GM19452 (cell line): ENCODE results near the gene DGCR2.
"Not testable (repeated sequence)": the region's sequence is repeated elsewhere in the genome, so short reads cannot be mapped to it uniquely, and the experiment has no call there.

Experiments
- ATAC-seq: cut with Tn5 transposase; IDR thresholded peaks from one replicate; pipeline ENCODE4 v1.9.1; 2021; ENCODE audit not compliant: unreplicated experiment

DGCR2 gene, protein sequence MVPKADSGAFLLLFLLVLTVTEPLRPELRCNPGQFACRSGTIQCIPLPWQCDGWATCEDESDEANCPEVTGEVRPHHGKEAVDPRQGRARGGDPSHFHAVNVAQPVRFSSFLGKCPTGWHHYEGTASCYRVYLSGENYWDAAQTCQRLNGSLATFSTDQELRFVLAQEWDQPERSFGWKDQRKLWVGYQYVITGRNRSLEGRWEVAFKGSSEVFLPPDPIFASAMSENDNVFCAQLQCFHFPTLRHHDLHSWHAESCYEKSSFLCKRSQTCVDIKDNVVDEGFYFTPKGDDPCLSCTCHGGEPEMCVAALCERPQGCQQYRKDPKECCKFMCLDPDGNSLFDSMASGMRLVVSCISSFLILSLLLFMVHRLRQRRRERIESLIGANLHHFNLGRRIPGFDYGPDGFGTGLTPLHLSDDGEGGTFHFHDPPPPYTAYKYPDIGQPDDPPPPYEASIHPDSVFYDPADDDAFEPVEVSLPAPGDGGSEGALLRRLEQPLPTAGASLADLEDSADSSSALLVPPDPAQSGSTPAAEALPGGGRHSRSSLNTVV

DNA sequence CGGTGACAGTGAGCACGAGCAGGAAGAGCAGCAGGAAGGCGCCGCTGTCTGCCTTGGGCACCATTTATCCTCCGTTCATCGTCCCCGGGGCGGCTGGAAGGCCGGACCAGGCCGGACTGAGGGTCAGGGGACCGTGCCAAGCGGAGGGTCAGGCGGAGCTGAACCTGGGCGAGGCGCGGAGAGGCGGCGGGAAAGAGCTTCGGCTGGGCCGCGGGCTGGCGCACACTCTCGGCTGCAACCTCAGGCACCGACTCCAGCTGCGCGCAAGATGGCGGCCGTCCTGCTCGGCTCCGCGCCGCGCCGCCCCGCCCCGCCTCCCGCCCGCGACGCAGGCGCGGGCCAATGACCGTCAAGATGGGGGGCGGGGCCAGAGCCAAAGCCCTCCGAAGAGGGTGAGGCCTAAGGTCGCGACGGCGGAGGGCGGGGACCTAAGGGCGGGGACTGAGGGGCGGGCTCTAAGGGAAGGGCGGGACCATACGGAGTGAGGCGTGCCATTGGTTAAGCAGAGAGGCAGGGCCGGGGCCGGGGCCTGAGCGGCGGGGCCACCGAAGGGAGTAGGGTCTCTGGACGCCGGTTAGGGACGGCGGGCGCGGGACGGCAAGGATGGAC is at the start of gene DGCR2:
Gene DGCR2, minus strand, starts transcription at position 270 of the 609 bp plus-strand sequence. Its CDS starts 206 bp downstream, at position 64.
- ATAC-seq = peak; percentile 78

DNA sequence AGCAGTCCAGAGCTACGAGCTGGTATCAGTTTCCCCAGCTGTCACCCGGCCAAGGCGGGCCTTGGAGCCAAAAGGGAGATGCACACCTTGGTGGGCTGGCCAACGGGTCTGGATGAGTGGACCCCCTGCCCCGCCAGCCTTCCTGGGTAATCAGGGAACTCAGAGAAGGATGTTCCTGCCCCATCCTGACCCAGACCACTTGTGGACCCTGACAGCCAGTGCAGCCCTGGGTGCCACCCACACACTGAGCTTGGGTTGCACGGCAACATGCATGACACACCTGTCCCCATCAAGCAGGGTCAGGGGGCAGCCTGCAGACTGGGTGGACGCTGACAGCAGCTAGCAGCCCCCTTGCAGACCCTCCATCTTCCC is 47.7 kb upstream of the DGCR2 start:
- ATAC-seq = no peak

DNA sequence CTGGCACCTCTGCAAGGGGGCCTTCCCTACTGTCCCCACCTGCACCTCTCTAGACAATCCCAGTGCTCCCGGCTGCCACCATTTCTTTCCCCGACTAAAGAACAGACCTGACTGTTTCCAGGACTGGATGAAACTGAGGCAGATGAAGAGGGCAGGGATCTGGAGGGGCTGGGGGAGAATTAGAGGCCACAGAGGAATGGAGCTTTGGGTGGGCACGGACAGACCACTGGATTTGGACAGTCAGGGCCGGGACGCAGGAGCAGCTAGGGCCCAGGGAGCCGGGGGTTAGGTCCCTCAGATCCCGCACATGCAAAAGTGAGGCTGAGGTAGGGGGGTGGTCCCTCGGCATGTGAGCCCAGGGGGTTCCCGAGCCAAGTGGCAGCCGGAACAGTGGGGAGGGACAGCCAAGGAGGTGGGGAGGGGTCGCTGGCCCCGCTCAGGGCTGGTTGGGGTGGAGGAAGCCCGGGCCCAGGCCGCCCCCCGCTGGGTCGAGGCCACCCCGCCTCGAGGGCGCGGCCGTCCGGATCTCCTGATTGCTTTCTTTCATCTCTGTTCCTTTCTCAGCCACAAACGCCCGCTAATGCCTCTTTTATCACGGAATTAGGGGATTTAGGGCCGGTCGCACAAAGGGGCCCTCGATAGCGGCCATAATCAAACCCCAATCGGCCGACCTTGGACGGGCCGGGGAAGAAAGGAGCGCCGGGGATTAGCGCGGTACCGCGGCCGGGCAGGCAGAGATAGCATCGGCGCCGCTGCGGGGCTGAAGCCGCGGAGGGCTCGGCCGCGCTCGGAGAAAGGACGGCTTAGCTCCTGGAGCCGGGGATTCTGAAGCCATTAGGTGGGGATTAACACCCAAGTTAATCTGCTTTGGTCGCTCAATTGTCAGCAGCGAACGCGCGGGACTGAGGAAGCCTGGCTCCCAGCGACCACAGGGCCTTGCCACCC is 47.1 kb upstream of the DGCR2 start:
- ATAC-seq = no peak

DNA sequence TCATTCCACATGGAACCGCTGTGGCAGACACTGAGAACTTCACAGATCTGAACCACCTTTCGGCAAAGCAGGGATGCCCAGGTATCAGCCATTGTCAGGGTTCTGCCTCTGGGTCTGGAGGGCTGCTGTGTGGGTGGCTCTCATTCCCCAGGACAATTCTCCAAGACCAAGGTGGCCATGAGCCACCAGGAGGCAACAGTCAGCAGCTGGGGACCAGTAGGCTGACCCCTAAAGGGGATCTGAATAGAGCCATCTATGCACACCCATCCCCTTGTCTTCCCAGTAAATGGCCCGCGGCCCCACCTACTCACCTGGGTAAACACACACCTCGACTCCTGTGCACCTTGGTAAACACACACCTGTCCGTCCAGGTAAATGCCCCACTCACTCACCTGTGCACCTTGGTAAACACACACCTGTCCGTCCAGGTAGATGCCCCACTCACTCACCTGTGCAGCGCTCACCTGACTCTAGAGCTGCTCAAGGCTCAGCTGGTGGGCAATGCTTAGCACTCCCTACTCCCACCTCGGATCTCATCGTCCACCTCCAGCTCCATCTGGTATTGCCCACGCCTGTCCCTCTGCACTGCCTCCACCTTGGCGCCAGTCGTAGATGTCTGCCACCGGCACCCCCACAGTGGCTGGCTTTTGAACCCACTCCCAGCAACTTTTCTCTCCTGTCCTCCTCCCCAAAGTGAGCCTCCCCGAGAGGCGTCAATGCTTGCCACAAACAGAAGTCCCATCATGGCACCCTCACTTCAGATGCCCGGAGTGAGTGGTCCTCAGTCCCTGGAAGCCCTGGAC is 46.1 kb upstream of the DGCR2 start:
- ATAC-seq = no peak

DNA sequence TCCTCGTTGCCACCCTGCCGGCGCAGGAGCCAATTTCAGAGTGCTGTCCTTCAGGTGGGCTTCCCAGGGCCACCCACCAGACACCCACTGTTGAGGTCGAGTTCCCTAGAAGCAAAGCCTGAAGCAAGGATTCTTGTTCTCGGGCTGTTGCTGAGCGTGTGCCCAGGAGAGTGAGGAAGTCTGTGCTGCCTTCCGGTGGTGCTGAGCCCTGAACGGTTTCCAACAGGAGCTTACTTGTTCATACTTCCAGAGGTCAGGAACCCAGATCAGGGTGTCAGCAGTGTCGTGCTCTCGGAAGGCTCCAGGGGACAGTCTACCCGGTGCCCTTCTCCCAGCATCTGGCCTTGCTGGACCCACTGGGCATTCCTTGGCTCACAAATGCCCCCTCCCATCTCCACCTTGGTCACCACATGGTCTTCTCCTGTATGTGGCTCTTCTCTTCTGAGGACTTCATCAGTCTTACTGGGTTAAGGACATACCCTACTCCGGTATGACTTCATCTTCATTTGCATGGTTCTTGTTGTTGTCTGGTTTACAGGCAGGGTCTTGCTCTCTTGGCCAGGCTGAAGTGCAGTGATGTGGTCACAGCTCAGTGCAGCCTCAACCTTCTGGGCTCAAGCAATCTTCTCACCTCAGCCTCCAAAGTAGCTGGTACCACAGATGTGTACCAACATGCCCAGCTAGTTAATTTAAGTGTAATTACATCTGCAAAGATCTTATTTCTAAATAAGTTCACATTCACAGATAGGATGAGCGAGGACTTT is 45.1 kb upstream of the DGCR2 start:
- ATAC-seq = no peak

DNA sequence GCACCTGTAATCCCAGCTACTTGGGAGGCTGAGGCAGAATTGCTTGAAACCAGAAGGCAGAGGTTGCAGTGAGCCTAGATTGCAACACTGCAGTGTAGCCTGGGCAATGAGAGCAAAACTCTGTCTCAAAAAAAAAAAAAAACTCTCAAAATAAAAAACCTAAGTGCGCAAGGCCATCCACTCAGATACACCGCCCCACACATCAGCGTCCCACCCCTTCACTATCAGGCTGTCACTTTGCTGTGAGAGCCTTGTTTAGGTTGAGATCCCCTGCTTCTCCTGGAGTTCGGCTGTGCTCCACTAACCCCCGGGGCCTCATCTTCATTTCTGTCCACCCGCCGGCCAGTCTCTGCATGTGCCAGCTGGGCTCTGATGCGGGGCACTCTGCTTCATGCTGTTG is 44.2 kb upstream of the DGCR2 start:
- no peak for ATAC-seq

DNA sequence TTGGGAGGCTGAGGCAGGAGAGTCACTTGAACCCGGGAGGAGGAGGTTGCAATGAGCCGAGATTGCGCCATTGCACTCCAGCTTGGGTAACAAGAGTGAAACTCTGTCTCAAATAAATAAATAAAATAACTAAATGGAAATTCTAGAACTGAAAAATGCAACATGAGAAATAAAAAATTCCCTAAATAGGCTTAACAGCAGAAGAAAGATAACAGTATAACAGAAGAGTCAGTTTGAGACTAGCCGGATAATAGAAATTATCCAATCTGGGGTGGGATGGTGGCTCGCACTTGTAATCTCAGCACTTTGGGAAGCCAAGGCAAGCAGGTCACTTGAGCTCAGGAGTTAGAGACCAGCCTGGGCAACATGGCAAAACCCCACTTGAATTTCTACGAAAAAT is 42.2 kb upstream of the DGCR2 start:
- ATAC-seq = no peak

DNA sequence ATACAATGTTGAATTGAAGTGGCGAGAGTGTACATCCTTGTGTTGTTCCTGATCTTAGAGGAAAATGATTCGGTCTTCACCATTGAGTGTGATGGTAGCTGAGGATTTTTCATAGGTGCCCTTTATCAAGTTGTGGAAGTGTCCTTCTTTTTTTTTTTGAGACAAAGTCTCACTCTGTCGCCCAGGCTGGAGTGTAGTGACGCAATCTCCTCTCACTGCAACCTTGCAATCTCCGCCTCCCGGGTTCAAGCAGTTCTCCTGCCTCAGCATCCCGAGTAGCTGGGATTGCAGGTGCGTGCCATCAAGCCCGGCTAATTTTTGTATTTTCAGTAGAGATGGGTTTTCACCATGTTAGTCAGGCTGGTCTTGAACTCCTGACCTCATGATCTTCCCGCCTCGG is 36.4 kb upstream of the DGCR2 start:
- not testable (repeated sequence) for ATAC-seq

DNA sequence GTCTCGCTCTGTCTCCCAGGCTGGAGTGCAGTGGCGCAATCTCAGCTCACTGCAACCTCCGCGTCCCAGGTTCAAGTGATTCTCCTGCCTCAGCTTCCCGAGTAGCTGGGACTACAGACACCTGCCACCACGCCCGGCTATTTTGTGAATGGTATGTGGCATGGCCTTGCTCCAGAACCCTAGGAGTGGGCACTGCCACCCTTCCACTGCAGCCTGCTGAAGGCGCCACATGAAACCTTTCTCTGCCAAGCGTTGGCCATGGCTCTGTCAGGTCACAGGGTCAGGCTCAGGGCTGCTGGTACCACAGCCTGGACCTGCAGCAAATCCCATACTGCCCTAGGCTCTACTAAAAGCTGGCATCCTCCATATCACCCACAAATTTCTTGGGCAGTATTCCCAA is 33.9 kb upstream of the DGCR2 start:
- not testable (repeated sequence) for ATAC-seq

DNA sequence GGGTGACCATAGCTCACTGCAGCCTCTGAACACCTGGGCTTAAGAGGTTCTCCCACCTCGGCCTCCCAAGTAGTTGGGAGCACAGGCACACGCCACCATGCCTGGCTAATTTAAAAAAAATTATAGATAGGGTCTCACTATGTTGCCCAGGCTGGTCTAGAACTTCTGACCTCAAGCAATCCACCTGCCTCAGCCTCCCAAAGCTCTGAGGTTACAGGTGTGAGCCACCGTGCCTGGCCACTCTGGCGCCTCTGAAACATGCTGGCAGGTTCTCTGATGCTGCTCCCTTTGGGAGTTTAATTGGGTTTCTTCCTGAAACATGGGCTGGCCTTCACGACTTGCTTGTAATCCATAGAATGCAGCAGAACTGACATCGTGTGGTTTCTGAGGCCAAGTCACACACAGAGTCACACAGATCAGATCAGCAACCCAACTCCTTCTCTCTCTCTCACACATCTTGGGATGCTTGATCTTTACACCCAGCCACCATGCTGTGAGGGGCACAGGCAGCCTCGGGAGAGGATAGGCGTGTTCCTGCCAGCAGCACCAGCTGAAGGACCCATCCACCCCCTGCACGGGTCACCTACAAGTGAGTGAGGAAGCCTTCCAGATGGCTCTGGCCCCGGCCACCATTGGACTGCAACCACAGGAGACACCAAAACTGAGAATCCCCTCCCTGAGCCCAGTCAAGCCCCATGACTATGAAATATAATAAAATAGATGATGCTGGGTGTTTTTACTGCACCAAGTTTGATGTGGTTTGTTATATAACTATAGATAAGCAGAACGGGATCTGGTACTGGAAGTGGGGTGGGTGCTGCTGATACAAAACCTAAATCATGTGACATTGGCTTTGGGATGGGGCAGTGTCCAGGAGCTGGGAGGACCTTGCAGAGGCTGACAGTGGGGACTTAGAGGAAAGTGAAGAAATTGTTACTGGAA is 31.0 kb upstream of the DGCR2 start:
- ATAC-seq = no peak

DNA sequence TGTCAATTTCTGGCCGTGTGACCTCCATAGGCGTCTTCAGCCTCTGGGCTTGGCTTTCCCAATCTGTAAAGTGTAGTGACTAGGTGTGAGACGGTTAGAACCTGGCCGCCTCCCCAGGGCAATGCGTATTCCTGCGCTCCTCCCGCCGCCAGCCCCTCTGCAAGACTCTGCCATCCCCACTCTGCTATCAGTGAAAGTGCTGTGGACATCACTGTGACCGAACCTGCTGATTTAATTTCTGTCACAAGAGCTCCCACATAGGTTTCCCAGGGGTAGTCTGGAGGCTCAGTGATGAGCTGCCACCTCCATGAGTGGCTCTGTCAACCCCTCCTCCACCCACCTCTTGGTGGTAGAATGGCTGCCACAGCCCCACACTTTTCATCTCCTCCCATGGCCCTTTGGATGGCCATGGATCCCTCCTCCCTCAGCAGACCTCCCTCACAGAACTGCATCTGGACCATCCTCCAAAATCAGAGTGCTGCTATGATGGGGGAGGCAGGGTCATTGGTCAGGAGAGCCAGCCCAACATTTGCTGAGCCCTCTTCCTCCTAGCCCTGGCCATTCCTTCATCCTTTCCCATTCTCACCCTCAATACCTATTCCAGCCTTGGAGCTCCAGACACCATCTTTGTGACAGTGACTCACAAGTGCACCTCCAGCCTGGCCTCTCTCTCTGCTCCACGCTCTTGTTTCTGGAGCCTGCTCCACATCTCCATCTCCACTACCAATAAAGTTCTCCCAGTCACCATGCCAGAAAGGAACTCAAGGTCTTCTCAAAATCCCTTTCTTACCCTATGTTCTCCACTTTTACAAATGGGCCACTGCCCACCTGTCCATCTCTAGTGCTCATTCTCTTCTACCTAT is 29.3 kb upstream of the DGCR2 start:
- no peak for ATAC-seq

DNA sequence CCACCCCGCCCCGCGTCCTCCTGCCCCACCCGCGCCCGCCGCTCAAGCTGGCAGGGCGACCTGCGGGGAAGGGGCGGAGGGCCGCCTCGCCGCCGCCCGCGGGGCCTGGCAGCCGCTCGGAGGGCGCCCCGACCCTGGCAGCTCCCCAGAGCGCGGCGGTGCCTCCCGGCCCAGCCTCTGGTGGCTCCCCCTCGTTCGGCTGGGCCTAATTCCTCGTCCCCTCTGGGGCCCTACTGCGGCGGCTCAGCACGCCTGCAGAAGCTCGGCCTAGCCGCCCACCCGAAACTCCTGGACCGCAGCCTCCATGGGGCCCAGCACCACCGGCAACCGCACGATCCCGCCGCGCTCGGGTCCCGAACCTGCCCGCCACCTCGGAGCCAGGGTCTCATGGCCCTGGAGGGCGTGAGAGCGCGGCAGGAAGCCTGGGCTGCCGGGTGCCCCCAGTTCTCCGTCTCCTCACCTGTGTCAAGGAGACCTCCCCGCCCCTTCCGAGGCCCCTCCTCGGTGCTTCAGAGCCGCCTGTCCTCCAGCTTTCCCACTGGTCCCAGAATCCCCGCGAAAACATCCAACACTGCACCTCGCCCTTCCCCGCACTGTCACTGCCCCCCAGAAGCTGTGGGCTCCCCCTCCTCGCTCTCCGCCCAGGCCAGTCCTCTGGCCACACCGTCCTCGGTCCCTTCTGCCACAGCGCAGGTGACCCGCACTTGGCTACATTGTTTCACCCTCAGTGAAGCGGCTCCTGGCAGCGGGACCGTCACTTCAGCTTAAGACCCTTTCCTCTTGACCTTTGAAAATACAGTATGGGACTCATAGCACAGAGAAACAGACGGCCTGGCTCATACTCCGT is 28.5 kb upstream of the DGCR2 start:
- ATAC-seq = no peak

DNA sequence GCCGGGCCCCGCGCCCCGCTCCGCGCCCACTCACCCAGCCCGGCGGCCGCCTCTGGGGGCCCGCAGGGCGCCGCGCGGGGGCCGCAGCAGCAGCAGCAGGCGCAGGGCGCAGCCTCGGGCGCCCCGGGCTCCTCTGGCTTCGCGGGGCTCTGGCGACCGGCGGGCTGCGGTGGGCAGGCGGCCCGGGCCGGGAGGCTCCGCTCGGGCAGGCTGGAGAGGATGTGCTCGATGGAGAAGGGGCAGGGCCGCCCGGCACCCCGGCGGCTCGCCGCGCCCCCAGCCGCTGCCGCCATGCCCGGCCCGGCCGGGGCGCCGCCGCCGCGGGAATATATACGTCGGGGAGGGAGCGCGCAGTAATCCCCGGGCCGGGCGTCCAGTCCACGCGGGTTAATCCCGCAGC is 27.8 kb upstream of the DGCR2 start, which contains the start of gene GSC2:
Gene GSC2, minus strand, starts transcription at position 302 of the 400 bp plus-strand sequence. Its CDS starts 9 bp downstream, at position 293.
- no peak for ATAC-seq

DNA sequence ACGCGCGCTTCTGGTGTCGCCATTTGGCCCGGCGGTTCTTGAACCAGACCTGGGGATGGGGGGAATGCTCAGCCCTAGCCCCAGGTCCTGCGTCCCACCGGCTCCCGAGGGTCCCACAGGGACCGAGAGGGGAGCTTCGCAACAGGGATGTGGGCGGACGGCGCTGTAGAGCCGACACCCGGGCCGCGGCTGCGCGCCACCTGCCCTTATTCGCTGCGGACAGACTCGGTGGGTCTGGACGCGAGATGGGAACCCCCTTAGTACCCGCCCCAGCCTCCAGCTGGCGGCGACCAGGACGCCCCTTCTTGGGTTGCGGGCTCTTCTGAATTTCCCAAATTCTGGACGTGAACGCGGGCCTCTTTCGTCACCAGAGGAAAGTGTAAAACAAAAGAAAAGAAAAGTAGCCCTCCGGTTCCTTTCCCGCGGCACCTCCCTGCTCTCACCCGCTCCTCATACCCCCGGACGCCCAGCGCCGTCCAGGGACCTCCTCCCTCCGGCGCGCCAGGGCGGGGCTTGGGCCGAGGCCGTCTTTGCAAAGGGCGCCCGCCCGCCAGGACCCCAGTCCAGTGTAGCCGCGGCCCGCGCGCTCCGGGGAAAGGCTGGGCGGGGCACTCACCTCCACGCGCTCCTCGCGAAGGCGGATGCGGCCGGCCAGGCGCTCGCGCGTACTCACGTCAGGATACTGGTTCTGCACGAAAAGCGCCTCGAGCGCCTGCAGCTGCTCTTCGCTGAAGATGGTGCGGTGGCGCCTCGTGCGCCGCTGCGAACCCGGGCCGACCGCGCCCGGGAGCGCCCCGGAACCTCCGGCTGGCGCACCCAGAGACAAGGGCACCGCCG is 27.1 kb upstream of the DGCR2 start:
- ATAC-seq = no peak

DNA sequence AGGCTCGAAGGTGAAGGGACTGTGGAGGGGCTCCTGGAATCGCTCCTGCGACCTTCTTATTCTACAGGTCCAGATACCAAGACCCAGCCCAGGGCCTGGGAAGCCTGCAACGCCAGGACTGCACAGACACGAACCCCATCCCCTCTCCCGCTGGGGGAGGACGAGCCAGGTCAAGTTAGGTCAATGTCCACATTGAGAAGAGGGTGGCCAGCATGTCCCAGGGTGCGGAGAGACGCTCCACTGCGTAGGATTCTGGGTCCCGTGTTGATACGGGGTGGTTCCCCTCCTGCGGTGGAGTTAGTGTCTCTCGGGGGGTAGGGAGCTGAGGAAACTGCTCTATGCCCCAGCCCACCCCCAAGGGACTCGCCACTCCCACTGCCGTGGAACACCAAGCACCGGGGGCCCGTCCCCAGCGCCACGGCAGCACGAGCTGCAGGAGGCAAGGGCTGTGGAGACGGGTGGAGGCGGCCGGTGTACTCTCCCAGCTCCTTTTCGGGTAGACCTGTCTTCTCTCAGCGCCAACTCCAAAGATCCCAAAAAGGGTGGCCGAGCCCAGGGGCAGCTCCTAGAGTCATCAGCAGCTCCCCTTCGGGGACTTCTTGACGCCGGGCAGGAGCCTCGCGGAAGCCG is 26.3 kb upstream of the DGCR2 start:
- no peak for ATAC-seq
